CD14-positive monocyte (primary cell): ENCODE data around the gene LMBRD1. TPM values are rescaled to one million over a fixed set of nuclear protein-coding genes. Genes with fewer than 3 reads are reported as not detected.

Experiments
- DNase-seq, 3 donors: peaks; one replicate each; pipeline ENCODE4 v3.0.0-alpha.2; 2011 to 2022
- H2AFZ ChIP-seq: 2 replicates; pipeline ENCODE4 v1.6.0; 2012; ENCODE audit warnings: mild to moderate bottlenecking, low read depth, low read length, inconsistent platforms; ENCODE audit not compliant: insufficient read depth, poor library complexity, severe bottlenecking
- H3K27ac ChIP-seq, 2 donors: 1 replicate in 1 of 2; 2 replicates in 1 of 2; pipeline ENCODE4 v1.5.1; 2012 to 2013; ENCODE audit warnings: low read length in 2 of 2, control low read depth in 1 of 2, inconsistent platforms in 1 of 2, low read depth in 1 of 2, mild to moderate bottlenecking in 1 of 2
- H3K27me3 ChIP-seq, 2 donors: one replicate each; pipeline versions ENCODE4 v1.6.0 to v1.6.1; 2011 to 2013; ENCODE audit warnings: low read length in 2 of 2; ENCODE audit not compliant: control insufficient read depth in 2 of 2, insufficient read depth in 2 of 2
- H3K36me3 ChIP-seq, 2 donors: replicated peaks in 1 of 2; 1 replicate in 1 of 2; 2 replicates in 1 of 2; pipeline versions ENCODE4 v1.5.1 to v1.6.1; 2012 to 2013; ENCODE audit warnings: low read length in 2 of 2, control low read depth in 1 of 2, inconsistent platforms in 1 of 2, mild to moderate bottlenecking in 1 of 2; ENCODE audit not compliant: insufficient read depth in 2 of 2, control insufficient read depth in 1 of 2
- H3K4me1 ChIP-seq, 2 donors: 1 replicate in 1 of 2; 2 replicates in 1 of 2; pipeline versions ENCODE4 v1.5.1 to v1.6.1; 2012 to 2013; ENCODE audit warnings: low read length in 2 of 2, control low read depth in 1 of 2, inconsistent platforms in 1 of 2, mild to moderate bottlenecking in 1 of 2, moderate library complexity in 1 of 2; ENCODE audit not compliant: insufficient read depth in 2 of 2, control insufficient read depth in 1 of 2
- H3K4me2 ChIP-seq: replicated peaks from 2 replicates; pipeline ENCODE3; 2012; ENCODE audit warnings: low read length, moderate library complexity, mild to moderate bottlenecking; ENCODE audit not compliant: poor library complexity, severe bottlenecking; ENCODE audit errors: extremely low read depth
- H3K4me3 ChIP-seq, 3 experiments: fragments of 200-600 bp in 1 of 3; sonication (generic) in 1 of 3; replicated peaks in 1 of 3; 1 replicate in 2 of 3; 2 replicates in 1 of 3; pipeline ENCODE4 v1.5.1; 2011 to 2013; ENCODE audit warnings: low read length in 3 of 3, mild to moderate bottlenecking in 3 of 3, control low read depth in 2 of 3, low read depth in 2 of 3, inconsistent platforms in 1 of 3, moderate library complexity in 1 of 3
- H3K79me2 ChIP-seq: 2 replicates; pipeline ENCODE4 v1.6.0; 2012; ENCODE audit warnings: mild to moderate bottlenecking, control low read depth, inconsistent platforms, low read length, moderate library complexity; ENCODE audit not compliant: insufficient read depth
- H3K9ac ChIP-seq: 2 replicates; pipeline ENCODE4 v1.6.0; 2017; ENCODE audit warnings: low read length, mild to moderate bottlenecking; ENCODE audit not compliant: insufficient read depth, poor library complexity, severe bottlenecking
- H3K9me3 ChIP-seq, 2 donors: replicated peaks in 1 of 2; 1 replicate in 1 of 2; 2 replicates in 1 of 2; pipeline versions ENCODE4 v1.5.1 to v1.6.1; 2012 to 2013; ENCODE audit warnings: low read length in 2 of 2, control low read depth in 1 of 2; ENCODE audit not compliant: control insufficient read depth in 1 of 2, insufficient read depth in 1 of 2
- H4K20me1 ChIP-seq: 2 replicates; pipeline ENCODE4 v1.6.0; 2012; ENCODE audit warnings: mild to moderate bottlenecking, low read length, control low read depth, moderate library complexity; ENCODE audit not compliant: insufficient read depth
- H3K27ac Mint-ChIP-seq, 7 donors: one replicate each; pipeline ENCODE4 v1.8.0; 2020; ENCODE audit warnings: mild to moderate bottlenecking in 7 of 7, mixed read lengths in 7 of 7, moderate library complexity in 6 of 7, inconsistent platforms in 2 of 7
- H3K27me3 Mint-ChIP-seq, 3 donors: one replicate each; pipeline ENCODE4 v1.8.0; 2021 to 2022; ENCODE audit warnings: low read depth in 3 of 3, mild to moderate bottlenecking in 3 of 3, mixed read lengths in 3 of 3, moderate library complexity in 3 of 3, inconsistent platforms in 1 of 3
- H3K36me3 Mint-ChIP-seq, 2 donors: one replicate each; pipeline ENCODE4 v1.8.0; 2020; ENCODE audit warnings: mixed read lengths in 2 of 2, inconsistent platforms in 1 of 2, mild to moderate bottlenecking in 1 of 2
- H3K4me1 Mint-ChIP-seq: one replicate; pipeline ENCODE4 v1.8.0; 2020; ENCODE audit warnings: mild to moderate bottlenecking, mixed read lengths
- H3K4me3 Mint-ChIP-seq, 2 donors: one replicate each; pipeline ENCODE4 v1.8.0; 2020; ENCODE audit warnings: mild to moderate bottlenecking in 2 of 2, mixed read lengths in 2 of 2, moderate library complexity in 1 of 2
- H3K9me3 Mint-ChIP-seq, 7 donors: one replicate each; pipeline ENCODE4 v1.8.0; 2020 to 2022; ENCODE audit warnings: mixed read lengths in 7 of 7, mild to moderate bottlenecking in 6 of 7, moderate library complexity in 6 of 7, inconsistent platforms in 2 of 7
- WGBS: methylation state at CpG from one replicate; pipeline ENCODE4 v1.1.5; 2013; ENCODE audit warnings: missing lambda C conversion rate; ENCODE audit not compliant: insufficient coverage; 5-methylcytosine and 5-hydroxymethylcytosine counted together
- intact Hi-C, 2 donors: fragments of 100-400 bp; cut with micrococcal nuclease; formaldehyde crosslinking; loops; one replicate each; pipeline versions ENCODE4 v1.15.0 to v1.15.1; 2023
- polyA plus RNA-seq, 3 donors: library from polyadenylated mRNA; depleted of rRNA in 1 of 3; unstranded in 2 of 3; stranded (reverse) in 1 of 3; fragments of 300-500 nt in 2 of 3; fragments of >200 nt in 1 of 3; fragmentation: Illumina TruSeq in 2 of 3; gene quantifications; 1 replicate in 2 of 3; 2 replicates in 1 of 3; pipeline ENCODE4 v1.2.3, GENCODE V29; 2012 to 2021
- TF ChIP-seq, protein P1 (sequence below): fragments of 200-600 bp; IDR thresholded peaks from one replicate; pipeline ENCODE4 v1.8.0; 2022; ENCODE audit warnings: antibody characterized with exemption, mild to moderate bottlenecking

LMBRD1 gene
- polyA plus RNA-seq, 3 donors: 24.7 to 71.6 (median 64.2) TPM

DNA sequence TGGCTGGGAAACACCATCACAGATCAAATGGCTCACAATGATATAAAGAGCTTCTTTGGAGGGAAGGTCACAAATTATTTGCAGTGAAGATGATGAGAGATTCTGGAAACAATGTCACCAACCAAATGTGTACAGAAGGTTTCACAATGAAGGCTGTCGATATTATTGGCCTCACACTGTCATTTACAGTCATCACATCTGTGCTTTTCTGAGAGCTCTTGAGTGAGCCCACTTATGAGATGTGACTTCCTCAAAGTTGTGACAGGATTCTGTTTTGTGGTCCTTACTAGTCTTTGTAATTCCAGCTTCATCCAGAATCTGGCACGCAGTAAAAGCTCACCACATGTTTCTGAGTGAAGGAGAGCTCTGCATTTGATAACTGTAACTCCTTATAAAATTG lies 133.6 kb downstream of the LMBRD1 start:
- TF ChIP-seq, protein P1, sequence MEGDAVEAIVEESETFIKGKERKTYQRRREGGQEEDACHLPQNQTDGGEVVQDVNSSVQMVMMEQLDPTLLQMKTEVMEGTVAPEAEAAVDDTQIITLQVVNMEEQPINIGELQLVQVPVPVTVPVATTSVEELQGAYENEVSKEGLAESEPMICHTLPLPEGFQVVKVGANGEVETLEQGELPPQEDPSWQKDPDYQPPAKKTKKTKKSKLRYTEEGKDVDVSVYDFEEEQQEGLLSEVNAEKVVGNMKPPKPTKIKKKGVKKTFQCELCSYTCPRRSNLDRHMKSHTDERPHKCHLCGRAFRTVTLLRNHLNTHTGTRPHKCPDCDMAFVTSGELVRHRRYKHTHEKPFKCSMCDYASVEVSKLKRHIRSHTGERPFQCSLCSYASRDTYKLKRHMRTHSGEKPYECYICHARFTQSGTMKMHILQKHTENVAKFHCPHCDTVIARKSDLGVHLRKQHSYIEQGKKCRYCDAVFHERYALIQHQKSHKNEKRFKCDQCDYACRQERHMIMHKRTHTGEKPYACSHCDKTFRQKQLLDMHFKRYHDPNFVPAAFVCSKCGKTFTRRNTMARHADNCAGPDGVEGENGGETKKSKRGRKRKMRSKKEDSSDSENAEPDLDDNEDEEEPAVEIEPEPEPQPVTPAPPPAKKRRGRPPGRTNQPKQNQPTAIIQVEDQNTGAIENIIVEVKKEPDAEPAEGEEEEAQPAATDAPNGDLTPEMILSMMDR: no peak
- peaks cover 4 to 10% of the 10 kb centered on the region in 2 donors for H3K9me3 ChIP-seq
- Mint-ChIP-seq H3K27ac (no peak overlapping the region), H3K4me1 (no peaks in the 10 kb centered on the region), H3K27me3 (peaks cover 0 to 4% (median 0%) of the 10 kb centered on the region in 3 donors), H3K9me3 (peaks cover 2 to 16% (median 7%) of the 10 kb centered on the region in 7 donors), H3K36me3 (no peaks in the 10 kb centered on the region), H3K4me3 (no peak overlapping the region)
- no peak overlapping the region for H3K9ac ChIP-seq
- no peak overlapping the region for H3K27ac ChIP-seq
- intact Hi-C loops: no loop called here
- WGBS: no CpG with 5 or more reads among the region's 2 CpGs
- no peak overlapping the region for H3K4me2 ChIP-seq
- no peaks in the 10 kb centered on the region for H3K79me2 ChIP-seq
- no peak overlapping the region for H2AFZ ChIP-seq
- DNase-seq: no peak
- no peak overlapping the region for H3K4me3 ChIP-seq
- no peaks in the 10 kb centered on the region for H3K4me1 ChIP-seq
- no peaks in the 10 kb centered on the region for H3K27me3 ChIP-seq
- H4K20me1 ChIP-seq: no peaks in the 10 kb centered on the region
- no peaks in the 10 kb centered on the region for H3K36me3 ChIP-seq

GRCh38 chr6:69650703-69651102 lies 146.1 kb downstream of the LMBRD1 start:
- no peaks in the 10 kb centered on the region for H3K79me2 ChIP-seq
- H3K4me2 ChIP-seq: no peak overlapping the region
- peaks cover 1 to 7% of the 10 kb centered on the region in 2 donors for H3K9me3 ChIP-seq
- H2AFZ ChIP-seq: no peak overlapping the region
- no peak for DNase-seq
- H3K4me3 ChIP-seq: no peak overlapping the region
- H3K9ac ChIP-seq: no peak overlapping the region
- H3K36me3 Mint-ChIP-seq: no peaks in the 10 kb centered on the region
- H3K36me3 ChIP-seq: no peaks in the 10 kb centered on the region
- no peak overlapping the region for H3K27ac ChIP-seq
- H4K20me1 ChIP-seq: no peaks in the 10 kb centered on the region
- H3K9me3 Mint-ChIP-seq: peaks cover 0 to 14% (median 4%) of the 10 kb centered on the region in 7 donors
- H3K27me3 ChIP-seq: no peaks in the 10 kb centered on the region
- H3K27ac Mint-ChIP-seq: no peak overlapping the region
- H3K4me1 Mint-ChIP-seq: no peaks in the 10 kb centered on the region
- no peaks in the 10 kb centered on the region for H3K4me1 ChIP-seq
- TF ChIP-seq, protein P1: no peak
- intact Hi-C loops: no loop called here
- H3K27me3 Mint-ChIP-seq: no peaks in the 10 kb centered on the region
- H3K4me3 Mint-ChIP-seq: no peak overlapping the region
